HG02610 (cell line): ENCODE data around the gene AKTIP.

Experiments used
- ATAC-seq: cut with Tn5 transposase; IDR thresholded peaks from one replicate; pipeline ENCODE4 v1.9.1; 2021; ENCODE audit warnings: mild to moderate bottlenecking, moderate library complexity; ENCODE audit not compliant: unreplicated experiment

AKTIP gene

DNA sequence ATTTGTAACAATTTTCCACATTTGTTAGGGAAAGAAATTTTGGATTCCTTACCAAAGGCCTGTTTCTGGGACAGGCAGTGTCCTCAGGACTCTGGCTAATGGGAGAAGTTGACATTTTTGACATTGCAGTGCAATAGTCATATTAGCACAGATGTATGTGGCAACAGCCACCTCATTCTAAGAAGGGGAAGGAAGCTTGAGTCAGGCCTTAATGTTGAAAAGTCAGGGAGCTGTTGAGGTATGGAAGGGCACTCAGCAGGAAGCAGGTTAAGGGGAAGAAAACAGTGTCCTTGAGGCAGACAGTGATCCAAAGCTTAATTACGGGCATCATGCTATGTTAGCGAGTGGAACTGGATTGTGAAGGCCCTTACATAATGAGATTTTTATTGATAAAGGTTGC is 20.9 kb downstream of the AKTIP start:
- ATAC-seq = no peak

DNA sequence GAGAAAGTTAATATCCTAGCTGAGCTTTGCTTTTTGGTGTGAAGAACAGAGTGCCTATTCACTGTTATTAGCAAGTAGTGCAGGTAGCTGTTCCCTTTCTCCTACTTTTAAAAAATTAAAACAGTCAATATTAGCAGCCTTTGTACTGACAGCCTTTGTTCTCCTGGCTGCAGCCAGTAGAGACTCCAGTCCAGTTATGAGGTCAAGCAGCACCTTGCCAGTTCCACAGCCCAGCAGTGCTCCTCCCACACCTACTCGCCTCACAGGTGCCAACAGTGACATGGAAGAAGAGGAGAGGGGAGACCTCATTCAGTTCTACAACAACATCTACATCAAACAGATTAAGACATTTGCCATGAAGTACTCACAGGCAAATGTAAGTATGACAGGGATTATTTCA is 22.6 kb downstream of the AKTIP start:
- ATAC-seq = no peak

DNA sequence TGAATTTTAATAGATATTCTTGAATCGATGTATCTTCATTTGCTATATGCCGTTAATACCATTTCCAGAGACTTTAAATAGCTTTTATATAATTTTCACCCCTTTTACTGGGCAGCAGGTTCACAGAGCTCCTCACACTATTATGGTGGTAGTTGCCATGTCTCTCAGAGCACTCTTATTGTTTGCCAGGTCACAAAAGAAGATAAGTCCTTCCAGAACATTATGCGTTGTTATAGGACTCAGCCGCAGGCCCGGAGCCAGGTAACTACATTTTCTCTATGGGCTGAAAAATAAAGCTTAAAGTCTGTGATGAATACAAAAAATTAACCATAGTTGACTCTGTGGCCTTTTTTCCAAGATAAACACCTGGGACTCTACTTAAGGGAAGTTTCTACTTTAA is 24.0 kb downstream of the AKTIP start:
- ATAC-seq = no peak

DNA sequence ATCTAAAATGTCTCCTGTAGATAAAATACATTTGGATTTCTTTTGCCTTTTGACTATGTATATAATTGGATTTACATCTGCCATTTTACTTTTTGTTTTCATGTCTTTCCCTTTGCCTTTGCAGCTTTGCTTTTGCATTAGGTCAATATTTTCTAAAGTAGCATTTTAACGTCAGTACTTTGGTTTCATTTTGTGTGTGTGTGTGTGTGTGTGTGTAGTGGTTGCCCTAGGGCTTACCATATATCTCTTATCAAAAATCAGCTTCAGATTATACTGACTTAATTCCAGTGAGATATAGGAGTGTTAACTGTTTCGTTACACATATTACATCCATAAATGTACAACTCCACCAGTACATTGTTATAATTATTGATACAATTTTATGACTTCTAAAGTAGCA is 26.1 kb downstream of the AKTIP start:
- no peak for ATAC-seq

DNA sequence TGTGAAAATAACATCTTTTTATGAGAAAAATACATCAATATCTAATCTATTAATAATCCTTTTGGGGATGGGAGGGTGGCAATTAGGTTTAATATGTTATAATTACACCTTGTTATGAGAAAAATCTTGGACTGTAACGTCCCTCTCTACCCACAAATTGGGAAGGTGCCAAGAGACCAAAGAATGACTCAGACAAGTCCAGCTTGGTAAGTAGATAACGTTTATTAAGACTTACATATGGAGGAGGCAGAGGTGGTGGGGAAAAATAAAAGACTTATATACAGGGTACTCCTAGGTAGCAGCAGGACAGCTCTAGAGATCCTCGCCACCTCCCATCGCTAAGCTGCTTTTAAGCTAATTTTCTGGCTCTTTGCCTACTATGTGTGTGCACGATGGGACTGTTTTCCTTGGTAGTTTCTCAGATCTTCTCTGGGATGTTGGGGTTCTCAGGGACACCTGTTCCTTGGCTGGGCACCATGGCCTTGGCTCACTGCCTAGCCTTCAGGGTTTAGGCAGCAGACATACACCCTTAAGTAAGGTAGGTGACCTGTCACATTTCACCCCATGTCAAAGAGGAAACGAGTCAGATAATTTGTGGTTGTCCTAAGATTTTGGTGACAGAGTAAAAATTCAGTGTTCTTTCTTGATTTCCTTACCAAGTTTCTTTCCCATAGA is 37.3 kb downstream of the AKTIP start:
- no peak for ATAC-seq

DNA sequence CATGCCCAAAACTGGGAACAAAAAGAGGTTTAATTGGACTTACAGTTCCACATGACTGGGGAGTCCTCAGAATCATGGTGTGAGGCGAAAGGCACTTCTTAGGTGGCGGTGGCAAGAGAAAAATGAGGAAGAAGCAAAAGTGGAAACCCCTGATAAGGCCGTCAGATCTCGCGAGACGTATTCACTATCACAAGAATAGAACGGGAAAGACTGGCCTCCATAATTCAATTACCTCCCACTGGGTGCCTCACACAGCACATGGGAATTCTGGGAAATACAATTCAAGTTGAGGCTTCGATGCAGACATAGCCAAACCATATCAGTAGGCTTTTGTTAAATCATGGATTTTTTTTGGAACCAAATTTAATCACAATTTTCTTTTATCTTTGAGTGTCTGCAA is 44.4 kb downstream of the AKTIP start:
- ATAC-seq = no peak

DNA sequence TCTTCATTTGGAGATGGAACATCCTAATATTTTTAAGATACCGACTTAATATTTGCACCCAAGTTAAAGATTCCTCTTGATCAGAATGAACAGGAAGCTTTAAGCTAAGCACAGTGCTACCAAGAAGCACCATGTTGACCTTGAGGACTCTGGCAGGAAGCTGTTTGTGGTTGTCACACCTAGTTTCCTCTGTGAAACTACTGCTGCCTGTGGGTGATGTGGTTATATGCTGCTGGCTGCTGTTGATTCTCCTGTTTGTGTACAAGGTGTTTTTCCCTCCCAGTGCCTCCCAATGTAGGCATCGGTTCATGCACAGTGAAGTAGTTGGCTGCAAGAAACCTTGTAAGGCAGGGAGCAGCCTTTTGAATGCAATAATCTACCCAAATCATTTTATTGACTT is 45.3 kb downstream of the AKTIP start:
- ATAC-seq = peak; percentile 100

DNA sequence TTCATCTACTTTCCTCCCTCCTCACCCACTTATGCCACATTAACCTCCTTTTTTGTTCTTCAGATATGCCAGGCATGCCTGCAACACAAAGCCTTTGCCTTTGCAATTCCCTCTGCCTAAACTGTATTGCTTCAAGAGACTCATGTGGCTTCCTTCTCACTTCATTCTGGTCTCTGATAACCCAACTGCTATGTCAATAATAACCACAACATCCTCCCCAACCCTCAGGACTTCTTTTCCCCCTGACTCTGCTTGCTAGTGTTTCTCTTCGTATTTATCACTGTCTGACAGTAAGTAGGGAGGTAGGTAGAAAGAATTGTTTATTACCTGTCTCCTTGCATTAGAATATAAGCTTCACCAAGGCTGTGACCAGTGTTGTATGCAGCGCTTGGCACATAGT is 46.4 kb downstream of the AKTIP start:
- ATAC-seq = no peak

DNA sequence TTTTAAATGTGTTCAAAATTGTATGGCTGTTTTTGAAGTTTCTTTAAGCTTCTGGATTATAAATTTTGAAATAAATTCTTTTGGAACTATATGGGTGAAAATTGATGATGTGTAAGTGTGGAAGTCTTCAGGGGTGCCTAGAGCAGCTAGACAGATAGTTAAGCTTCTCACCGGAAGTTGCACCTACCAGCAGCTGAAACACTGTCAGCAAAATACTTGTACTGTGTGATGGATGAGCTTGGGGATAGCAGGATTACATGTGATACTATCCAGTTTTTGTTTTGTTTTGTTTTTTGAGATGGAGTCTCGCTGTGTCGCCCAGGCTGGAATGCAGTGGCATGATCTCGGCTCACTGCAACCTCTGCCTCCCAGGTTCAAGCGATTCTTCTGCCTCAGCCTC is 49.1 kb downstream of the AKTIP start:
- no peak for ATAC-seq

DNA sequence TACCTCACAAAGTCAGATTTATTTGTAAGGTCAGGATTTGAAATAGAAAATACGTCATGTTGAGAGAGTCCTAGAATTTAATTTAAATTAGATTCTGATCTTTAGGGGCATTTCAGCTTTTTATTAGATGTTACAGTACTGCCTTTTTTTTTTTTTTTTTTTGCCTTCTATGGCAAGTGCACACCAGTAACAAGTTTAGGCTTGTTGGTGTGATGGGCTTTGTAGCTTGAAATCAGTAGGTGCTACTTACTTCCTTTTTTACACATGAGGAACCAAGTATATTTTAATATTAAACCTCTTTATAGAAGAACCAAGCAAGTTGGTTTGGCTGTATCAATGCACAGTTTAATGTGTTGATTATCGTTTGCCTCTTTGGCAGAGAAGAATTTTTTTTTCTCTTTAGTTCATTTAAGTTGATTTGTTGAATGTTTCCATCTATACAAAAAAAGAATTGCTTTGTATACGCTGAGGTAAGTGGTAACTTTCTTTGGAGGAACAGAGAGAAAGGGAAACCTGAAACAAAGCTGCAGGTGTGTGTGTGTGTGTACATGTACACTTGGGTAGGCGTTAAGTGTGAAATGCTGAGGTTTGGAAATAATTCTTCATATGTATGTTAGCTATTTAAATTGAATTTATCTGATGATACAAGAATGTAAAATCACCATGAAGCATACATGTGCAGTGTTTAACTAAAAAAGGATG is 53.0 kb downstream of the AKTIP start:
- no peak for ATAC-seq

DNA sequence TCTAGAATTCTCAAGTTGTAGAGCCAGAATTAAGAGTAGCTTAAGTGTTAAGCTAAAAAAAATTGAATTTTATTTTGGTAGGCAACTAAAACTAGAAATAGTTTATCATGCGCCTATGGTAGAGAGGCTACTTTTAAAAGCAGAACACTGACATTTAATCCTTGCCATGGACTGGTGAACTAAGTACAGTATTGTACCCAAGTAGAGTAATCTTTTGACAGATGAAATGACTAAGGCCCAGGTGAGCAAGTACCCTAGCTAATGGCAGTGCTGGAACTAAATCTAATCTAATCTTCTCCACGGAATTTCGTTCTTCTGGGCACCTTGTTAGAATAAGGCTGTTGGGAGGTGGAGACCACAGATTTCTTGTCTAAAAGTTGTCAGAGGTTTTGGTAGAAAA is 56.9 kb downstream of the AKTIP start:
- no peak for ATAC-seq

DNA sequence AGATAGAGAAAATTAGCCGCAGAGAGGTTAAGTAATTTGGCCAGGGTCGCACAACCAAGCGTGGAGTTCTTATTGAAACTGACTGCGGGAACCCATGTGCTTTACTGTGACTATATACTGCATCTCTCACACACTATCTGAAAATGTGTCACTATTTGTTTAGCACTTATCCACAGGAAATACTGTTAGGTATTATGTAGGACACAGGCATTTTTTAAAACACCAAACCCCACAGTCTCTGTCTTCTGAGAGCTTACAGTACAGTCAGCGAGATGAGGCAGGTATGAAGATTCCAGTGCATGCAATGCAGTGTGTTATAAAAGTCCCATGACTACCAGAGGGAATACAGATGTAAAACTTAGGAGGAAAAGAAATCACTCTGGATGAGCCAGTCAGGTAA is 57.5 kb downstream of the AKTIP start:
- no peak for ATAC-seq
